H54 (cell line): ENCODE measurements around the gene RCAN2.

Experiments used
- DNase-seq: peaks from one replicate; pipeline ENCODE4 v3.0.0; 2011; ENCODE audit warnings: low spot score, mixed read lengths; ENCODE audit not compliant: insufficient read length
- FAIRE-seq: peaks from 3 replicates; lab custom pipeline; 2011; peaks lifted over from hg19 to GRCh38; lab: Jason Lieb, UNC
- POLR2A ChIP-seq: IDR thresholded peaks from 2 replicates; pipeline ENCODE4 v1.6.1; 2011; ENCODE audit warnings: low read depth, mild to moderate bottlenecking, low read length

RCAN2 gene

GRCh38 chr6:46491201-46491627, at the start of gene RCAN2:
RCAN2 (minus strand) TSS chr6:46491449.
- TF ChIP-seq POLR2A: no peak
- no peak for FAIRE-seq
- no peak for DNase-seq

- no peak for TF ChIP-seq POLR2A
Observed at GRCh38 chr6:46539866-46540265, 48.6 kb upstream of the RCAN2 start.

GRCh38 chr6:46538800-46539480, 47.7 kb upstream of the RCAN2 start:
- DNase-seq (no peak), FAIRE-seq (no peak)
- TF ChIP-seq POLR2A: no peak

More at GRCh38 chr6:46539866-46540265, 48.6 kb upstream of the RCAN2 start:
- DNase-seq (no peak), FAIRE-seq (no peak)

DNA sequence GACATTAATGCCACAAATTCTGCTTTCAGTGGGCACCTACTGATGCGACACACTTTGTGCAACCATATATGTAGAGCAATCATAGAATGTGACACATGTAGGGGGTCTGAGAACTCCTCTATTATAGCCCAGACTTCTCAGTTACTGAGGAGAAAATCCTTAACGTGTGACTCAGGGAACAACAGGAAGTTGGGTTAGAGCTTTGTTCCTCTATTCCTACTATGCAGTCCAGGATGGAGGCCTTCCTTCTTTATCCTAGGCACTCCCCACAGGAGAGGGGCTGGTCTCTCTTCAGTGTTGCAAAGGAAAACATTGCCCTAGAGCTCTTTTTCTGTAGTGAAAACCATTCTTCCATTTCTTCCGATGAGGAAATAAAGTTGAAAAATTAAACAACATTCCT, 39.6 kb upstream of the RCAN2 start:
- FAIRE-seq (no peak), DNase-seq (no peak)
- no peak for TF ChIP-seq POLR2A

GRCh38 chr6:46528961-46529750, 37.9 kb upstream of the RCAN2 start:
- no peak for TF ChIP-seq POLR2A
- FAIRE-seq (no peak), DNase-seq (no peak)

DNA sequence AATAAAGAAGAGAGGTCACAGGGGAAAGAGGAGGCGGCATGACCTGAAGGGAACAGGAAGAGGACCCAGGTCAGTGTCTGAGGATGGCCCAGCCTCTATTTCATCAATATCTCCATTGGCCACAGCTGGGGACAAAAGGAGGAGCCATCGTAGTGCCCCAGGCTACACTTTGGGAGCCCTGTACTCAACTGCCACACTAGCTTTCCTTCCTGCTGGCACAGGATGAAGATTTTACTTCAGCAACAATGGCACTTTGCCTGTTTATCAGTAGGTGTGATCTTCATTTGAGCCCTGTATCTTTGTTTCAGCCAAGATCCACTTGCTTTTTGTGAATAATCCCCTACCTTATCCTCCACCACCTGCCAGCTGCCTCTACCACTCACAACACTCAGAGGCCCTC, 35.4 kb upstream of the RCAN2 start:
- TF ChIP-seq POLR2A: no peak
- DNase-seq: no peak
- FAIRE-seq: no peak

DNA sequence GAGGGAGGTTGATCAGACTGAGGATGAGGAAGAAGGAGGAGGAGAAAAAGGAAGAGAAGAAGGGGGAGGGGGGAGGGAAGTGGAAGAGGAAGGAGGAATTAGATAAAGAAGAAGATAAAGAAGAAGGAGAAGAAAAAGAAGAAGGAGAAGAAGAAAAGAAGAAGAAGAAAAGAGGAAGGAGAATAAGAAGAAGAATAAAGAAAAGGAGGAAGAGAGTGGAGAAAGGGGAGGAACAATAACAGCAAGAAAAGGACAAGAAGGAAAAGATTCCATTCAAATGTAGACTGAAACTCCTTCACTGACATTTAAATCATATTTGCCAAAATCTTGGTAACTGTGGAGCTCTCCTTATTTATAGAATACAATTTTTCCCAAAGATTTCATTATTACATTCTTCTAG, 34.3 kb upstream of the RCAN2 start:
- FAIRE-seq: no peak
- TF ChIP-seq POLR2A: no peak
- DNase-seq: no peak

DNA sequence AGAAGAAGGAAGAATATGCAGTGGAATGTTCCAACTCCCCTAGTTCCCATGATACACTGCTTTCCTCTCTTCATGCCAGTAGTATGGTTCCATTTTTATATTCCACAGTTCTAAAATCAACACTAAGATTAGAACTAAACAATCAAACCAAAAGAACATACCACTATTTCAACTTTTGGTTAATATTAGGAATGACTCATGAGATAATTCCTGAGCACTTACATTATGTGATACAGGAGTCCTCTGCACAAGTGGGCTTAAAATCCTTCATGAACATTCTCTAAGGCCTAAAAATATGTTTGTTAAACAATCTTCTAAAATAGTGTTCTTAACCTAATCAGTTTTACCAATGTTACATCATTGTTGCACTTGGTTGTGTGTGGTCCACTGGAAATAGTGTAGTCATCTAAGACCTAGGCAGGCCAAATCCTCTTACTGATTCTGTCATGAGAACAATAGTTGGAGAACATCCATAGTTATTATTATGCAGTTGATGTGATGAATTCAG, 30.3 kb upstream of the RCAN2 start:
- TF ChIP-seq POLR2A: no peak
- FAIRE-seq (no peak), DNase-seq (no peak)

GRCh38 chr6:46517202-46517601, 26.0 kb upstream of the RCAN2 start:
- DNase-seq (no peak), FAIRE-seq (no peak)
- TF ChIP-seq POLR2A: no peak

DNA sequence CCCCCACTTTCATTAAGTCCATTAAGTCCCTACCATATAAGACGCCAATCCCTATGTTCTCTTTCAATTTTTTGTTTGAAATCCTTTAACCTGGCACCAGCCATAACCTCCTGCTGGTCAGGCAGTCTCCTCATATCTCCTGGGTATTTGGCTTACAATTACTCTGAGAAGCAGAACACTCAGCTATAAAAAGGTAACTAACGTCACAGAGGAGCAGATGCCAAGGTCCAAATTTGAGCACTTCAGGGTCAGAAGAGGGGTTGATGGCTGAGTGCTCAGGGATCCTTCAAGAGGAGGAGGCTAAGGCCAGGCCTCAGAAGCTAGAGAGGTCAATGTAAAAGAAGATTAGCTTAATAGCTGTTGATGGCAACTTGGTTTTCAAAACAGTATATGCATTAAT, 22.3 kb upstream of the RCAN2 start:
- no peak for FAIRE-seq
- no peak for DNase-seq
- no peak for TF ChIP-seq POLR2A

- DNase-seq: no peak
- FAIRE-seq: no peak
- no peak for TF ChIP-seq POLR2A
Observed at GRCh38 chr6:46511320-46511719, 20.1 kb upstream of the RCAN2 start.

- DNase-seq (no peak), FAIRE-seq (no peak)
- no peak for TF ChIP-seq POLR2A
Observed at GRCh38 chr6:46510651-46511050, 19.4 kb upstream of the RCAN2 start.

DNA sequence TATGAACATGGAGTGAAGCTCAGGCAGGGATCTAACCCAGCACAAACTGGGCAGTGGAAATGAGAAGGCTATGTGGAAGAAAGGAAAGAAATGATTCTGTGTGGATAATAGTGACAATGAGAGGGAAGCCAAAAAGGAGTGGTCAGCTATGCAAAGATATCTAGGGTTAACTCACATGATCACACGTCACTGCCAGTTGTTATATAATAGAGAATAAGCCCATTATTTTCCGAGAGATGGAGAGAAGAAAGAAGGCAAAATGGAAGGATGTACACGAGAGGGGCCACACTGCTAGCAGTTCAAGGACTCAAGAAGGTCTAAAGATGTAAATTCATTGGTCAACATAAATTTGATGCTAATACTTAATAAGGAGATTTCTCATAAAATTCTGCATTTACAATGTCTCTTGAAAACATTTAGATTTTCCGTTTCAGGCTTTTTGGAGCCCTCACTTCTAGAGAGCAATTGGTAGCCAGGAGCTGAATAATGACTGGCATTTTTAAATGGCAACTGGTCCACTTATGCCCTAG, 18.8 kb upstream of the RCAN2 start:
- no peak for TF ChIP-seq POLR2A

DNA sequence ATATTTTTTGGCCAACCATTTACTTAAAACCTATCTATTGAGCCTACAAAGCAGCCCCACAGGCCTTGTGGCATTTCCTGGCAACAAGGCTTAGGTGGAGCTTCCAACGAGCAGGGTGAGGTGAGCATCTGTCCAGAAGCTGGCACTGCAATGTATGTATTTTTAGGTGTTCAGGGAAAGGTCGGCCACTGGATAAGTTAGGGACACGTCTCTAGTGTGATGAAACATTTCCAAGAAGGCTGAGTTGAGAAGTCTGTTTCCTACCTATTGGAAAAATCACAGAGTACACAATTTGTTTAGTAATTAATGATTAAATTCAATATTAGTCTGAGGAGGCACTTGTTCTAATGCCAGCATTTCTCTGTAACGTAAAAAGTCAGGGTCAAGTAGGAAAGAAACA, 17.8 kb upstream of the RCAN2 start:
- no peak for TF ChIP-seq POLR2A
- FAIRE-seq (no peak), DNase-seq (no peak)

More for the DNA sequence above, 18.8 kb upstream of the RCAN2 start:
- FAIRE-seq (no peak), DNase-seq (no peak)
